Muscle of leg (tissue), 11 donors: Measurements from ENCODE around the gene ZFP36. TPM values are rescaled to one million over a fixed set of nuclear protein-coding genes. Genes with fewer than 3 reads are reported as not detected.
A peak's percentile ranks its signal among the peaks of the same experiment; 100 is the strongest.

Experiments
- DNase-seq: peaks from one replicate; pipeline ENCODE4 v3.0.0; 2013
- H3K27ac ChIP-seq: one replicate; pipeline ENCODE4 v1.5.1; 2013; ENCODE audit warnings: mild to moderate bottlenecking, low read length, control low read depth
- H3K27me3 ChIP-seq: one replicate; pipeline ENCODE4 v1.6.1; 2013; ENCODE audit warnings: low read length; ENCODE audit not compliant: control insufficient read depth, insufficient read depth
- H3K36me3 ChIP-seq: one replicate; pipeline ENCODE4 v1.6.1; 2013; ENCODE audit warnings: low read length; ENCODE audit not compliant: control insufficient read depth, insufficient read depth
- H3K4me1 ChIP-seq: one replicate; pipeline ENCODE4 v1.6.1; 2013; ENCODE audit warnings: low read length; ENCODE audit not compliant: control insufficient read depth, insufficient read depth
- H3K4me3 ChIP-seq: one replicate; pipeline ENCODE4 v1.5.1; 2013; ENCODE audit warnings: low read length, control low read depth
- H3K9me3 ChIP-seq: replicated peaks from 2 replicates; pipeline ENCODE4 v1.6.1; 2013; ENCODE audit warnings: low read depth, low read length; ENCODE audit not compliant: control insufficient read depth
- WGBS: methylation state at CpG from one replicate; pipeline ENCODE4 v1.1.5; 2013; ENCODE audit warnings: missing lambda C conversion rate; ENCODE audit not compliant: insufficient coverage; 5-methylcytosine and 5-hydroxymethylcytosine counted together
- polyA plus RNA-seq, 8 donors: library from polyadenylated mRNA; unstranded; fragments of 120-200 nt; gene quantifications; one replicate each; pipeline versions ENCODE4 v1.2.1 to v1.2.3, GENCODE V29; 2013; ENCODE audit warnings: inconsistent platforms in 1 of 8, low replicate concordance in 1 of 8; ENCODE audit not compliant: insufficient read length in 8 of 8, insufficient read depth in 1 of 8
- total RNA-seq: library from RNA; stranded (reverse); fragments of 120-200 nt; gene quantifications from one replicate; pipeline ENCODE4 v1.2.4, GENCODE V29; 2013

The ZFP36 gene
- total and polyA plus RNA-seq, 9 donors = 14.2 to 143 (median 57.9) TPM

DNA sequence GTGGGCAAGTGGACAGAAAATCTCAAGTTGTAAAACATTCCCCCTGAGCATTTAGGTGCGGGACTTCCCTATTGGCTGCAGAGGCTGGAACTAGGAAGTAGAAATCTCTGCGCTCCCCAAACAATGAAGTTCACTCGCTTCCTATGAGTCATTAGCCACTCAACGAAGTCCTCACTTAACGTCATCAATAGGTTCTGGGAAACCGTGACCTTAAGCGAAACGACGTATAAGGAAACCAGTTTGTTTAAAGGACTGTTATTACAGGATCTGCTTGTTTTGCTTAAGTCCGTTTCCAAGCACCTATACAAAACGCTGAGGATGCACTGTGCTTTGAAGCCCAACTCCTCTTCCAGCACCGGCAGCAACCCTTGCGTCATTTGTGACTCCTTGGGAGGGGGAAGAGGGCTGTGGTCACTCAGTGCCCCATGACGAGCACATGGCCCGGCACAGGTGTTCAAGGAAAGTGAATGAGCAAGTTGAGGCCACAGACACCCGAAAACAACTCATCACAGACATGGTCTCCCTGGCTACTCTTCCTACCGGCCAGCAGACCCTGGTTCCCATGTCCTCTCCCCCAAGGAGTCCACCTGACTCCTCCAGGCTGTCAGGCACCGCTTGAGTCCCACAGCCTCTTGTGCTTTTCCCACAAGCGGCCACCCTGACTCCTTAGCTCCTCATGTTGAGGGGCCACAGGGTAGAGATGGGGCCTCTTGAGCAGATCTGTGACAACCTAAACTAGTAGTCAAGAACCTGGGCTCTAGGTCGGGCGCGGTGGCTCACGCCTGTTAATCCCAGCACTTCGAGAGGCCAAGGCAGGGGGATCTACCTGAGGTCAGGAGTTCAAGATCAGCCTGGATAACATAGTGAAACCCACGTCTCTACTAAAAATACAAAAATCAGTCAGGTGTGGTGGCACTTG, 24.3 kb downstream of the ZFP36 start:
- Histone ChIP-seq H3K4me3 (no peak overlapping the region), H3K27me3 (no peaks in the 10 kb centered on the region), H3K27ac (peak overlapping the region; percentile 93), H3K4me1 (peaks cover 41% of the 10 kb centered on the region), H3K9me3 (no peaks in the 10 kb centered on the region), H3K36me3 (peaks cover 35% of the 10 kb centered on the region)
- 80% methylated on average over 9 of the region's 25 CpGs for WGBS
- DNase-seq = peak; percentile 76

DNA sequence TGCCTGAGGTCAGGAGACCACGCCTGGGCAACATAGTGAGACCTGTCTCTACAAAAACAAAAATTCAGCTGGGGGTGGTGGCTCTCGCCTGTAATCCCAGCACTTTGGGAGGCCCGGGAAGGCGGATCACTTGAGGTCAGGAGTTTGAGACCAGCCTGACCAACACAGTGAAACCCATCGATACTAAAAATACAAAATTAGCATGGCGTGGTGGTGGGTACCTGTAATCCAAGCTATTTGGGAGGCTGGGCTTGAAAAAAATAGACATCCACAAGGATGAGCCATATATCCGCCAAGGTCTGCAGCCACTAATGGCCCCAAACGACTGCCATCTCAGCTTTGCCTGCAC, 26.0 kb downstream of the ZFP36 start:
- H3K4me1 ChIP-seq = peaks cover 46% of the 10 kb centered on the region
- WGBS = 97% methylated on average over 5 of the region's 8 CpGs

DNA sequence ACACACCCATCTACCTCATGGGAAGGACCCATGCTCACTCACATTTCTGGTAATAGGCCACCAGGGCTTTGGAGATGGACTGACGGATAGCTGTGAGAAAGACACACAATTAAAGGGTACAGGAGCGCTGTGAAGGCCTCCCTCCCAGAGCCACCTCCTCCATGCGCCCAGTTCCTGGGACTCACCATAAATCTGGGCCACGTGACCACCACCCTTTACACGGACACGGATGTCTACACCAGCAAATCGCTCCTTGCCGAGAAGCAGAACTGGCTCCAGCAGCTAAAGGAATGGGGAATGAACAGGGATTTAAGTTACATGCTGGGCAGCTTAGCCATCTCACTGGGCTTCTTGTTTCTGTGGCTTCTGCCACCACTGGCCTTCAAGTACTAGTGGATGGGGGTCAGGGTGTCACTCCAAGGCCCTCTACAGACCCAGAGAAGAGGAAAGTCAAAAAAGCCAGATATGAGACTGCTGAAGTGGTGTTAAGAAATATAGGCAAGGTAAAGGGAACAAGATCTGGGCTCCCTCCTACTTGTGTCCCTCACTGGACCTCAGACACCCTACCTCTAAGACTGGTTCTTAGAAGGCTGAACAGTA, 26.9 kb downstream of the ZFP36 start:
- Histone ChIP-seq H3K4me3 (no peak overlapping the region), H3K27ac (no peak overlapping the region), H3K27me3 (no peaks in the 10 kb centered on the region), H3K36me3 (peaks cover 35% of the 10 kb centered on the region), H3K9me3 (no peaks in the 10 kb centered on the region), H3K4me1 (peaks cover 37% of the 10 kb centered on the region)
- 100% methylated on average over 2 of the region's 8 CpGs for WGBS
- no peak for DNase-seq

More for the DNA sequence above, 26.0 kb downstream of the ZFP36 start:
- no peak for DNase-seq
- Histone ChIP-seq H3K4me3 (no peak overlapping the region), H3K27me3 (no peaks in the 10 kb centered on the region), H3K27ac (no peak overlapping the region), H3K9me3 (no peaks in the 10 kb centered on the region), H3K36me3 (peaks cover 35% of the 10 kb centered on the region)

DNA sequence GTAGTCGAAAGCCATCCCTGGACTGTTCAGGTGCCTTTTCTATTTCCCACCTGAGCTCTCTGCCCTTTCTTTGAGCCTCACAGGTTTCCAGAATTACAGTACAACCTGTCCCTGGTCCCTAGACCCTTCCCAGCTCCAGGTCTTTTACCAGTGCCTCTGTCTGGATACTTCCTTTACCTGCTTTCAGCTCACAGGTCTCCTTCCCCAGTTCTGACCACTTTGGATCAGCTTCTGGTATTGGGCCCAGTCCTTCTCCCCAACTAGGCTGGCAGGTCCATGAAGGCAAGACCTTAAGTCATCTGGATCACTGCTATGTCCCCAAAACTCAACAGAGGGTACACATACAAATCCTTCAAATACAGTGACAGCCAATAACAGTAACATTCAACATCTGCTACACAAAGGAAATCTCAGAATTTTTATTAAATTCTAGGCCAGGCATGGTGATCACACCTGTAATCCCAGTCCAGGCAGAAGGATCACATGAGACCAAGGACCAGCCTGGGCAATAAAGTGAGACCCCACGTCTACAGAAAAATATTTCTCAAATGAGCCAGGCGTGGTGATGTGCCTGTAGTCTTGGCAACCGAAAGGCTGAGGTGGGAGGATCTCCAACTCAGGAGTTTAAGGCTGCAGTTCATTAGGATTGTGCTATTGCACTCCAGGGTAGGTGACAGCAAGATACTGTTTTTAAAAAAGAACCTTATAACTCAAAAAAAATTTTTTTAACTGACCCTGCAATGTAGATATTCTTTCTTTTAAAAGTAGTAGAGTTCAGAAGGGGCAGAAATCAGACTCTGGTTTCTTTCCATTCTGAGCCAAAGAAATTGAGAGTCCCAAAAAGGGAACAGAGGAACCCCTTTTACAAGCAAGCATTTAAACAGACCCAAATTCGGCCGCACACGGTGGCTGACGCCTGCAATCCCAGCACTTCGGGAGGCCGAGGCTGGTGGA, 27.8 kb downstream of the ZFP36 start:
- Histone ChIP-seq H3K4me3 (peak overlapping the region; percentile 86), H3K4me1 (peaks cover 30% of the 10 kb centered on the region), H3K27me3 (no peaks in the 10 kb centered on the region), H3K9me3 (no peaks in the 10 kb centered on the region), H3K27ac (peak overlapping the region; percentile 0), H3K36me3 (peaks cover 35% of the 10 kb centered on the region)
- 69% methylated on average over 7 of the region's 10 CpGs for WGBS
- no peak for DNase-seq

DNA sequence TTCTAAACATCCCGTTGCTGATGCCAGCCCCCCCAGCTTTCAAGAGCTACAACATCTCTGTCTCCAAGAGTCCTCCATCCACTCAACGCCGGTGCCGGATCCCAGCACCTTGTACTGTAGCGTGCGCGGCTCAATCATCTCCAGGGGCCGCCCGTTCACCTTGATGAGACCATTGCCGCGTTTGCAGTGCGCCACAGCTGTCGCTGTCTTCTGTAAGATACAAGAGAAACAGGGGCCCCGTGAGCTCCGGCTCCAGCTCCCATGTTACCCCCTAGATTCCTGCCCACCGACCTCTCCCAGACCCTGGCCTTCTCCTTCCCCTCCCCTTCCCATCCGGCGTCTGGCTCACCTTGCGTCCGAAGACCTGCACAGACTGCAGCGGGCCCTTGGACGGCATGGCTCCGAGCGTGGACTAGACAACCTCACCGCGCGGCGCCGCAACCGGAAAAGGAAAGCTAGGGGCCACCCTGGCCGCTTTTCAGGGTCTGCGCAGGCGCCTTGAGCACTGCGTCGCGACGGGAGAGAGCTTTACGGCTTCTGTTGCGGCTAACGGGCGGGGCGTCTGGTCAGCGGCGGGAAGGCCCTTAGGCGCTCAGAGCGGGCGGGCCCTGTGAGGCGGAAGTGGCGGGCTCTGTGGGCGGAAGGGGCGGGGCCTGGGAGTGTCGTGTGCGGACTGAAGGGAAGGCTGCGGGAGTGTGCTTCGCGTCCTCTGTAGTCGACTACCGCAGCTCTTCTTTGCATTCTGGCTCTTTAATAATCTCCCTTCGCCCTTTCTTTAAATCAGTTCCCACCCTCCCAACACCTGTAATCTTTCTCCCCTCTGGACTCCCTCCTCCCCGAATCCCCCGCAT, 29.1 kb downstream of the ZFP36 start, which contains the start of gene RPS16:
RPS16 (minus strand) TSS at position 451 of the 851 bp plus-strand sequence; CDS start at position 397, 54 bp downstream.
- Histone ChIP-seq H3K27ac (peak within 1 kb of the TSS; percentile 96), H3K9me3 (no peaks in the 10 kb centered on the region), H3K27me3 (no peaks in the 10 kb centered on the region), H3K4me3 (peak within 1 kb of the TSS; percentile 86), H3K36me3 (peaks cover 35% of the 10 kb centered on the region), H3K4me1 (peaks cover 30% of the 10 kb centered on the region)
- WGBS = under 1% methylated on average over 59 of the region's 61 CpGs
- DNase-seq = peak; percentile 99

DNA sequence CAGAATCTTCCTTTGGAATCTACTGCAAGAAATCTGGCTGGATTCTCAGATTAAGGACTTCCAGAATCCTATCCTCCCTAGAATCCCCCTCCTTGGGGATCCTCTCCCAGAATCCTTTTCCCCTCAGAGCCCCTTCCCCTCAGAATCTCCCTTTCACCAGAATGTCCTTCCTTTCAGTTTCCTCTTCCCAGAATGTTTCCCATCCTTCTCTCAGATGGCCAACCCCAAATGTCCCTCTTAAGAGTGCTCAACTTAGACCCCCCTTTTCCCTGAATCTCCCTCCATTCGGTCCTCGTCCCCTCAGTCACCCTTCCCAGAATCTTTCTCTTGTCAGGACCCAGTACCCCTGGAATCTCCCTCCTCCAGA, 29.7 kb downstream of the ZFP36 start:
- Histone ChIP-seq H3K36me3 (peaks cover 30% of the 10 kb centered on the region), H3K27ac (peak overlapping the region; percentile 96), H3K9me3 (no peaks in the 10 kb centered on the region), H3K4me3 (peak overlapping the region; percentile 45), H3K4me1 (peaks cover 25% of the 10 kb centered on the region), H3K27me3 (no peaks in the 10 kb centered on the region)
- WGBS = 6% methylated on average over 2 of the region's 2 CpGs
- DNase-seq = no peak

DNA sequence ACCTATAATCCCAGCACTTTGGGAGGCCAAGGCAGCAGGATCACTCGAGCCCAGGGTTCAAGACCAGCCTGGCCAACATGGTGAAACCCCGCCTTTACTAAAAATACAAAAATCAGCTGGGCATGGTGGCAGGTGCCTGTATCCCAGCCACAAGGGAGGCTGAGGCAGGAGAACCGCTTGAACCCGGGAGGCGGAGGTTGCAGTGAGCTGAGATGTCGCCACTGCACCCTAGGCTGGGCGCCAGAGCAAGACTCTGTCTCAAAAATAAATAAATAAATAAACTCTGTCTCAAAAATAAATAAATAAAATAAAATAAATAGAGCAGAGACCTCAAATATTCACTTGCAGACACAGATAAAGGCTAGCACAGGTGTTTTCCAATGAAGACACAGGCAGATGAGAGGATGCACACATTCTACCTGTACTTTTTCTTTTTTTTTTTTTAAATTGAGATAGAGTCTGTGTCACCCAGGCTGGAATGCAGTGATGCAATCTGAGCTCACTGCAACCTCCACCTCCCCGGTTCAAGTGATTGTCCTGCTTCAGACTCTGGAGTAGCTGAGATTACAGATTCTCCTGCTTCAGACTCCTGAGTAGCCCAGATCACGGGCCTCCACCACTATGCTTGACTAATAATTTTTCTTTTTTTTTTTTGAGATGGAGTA, 31.8 kb downstream of the ZFP36 start:
- no peak for DNase-seq
- Histone ChIP-seq H3K4me1 (peaks cover 25% of the 10 kb centered on the region), H3K36me3 (peaks cover 15% of the 10 kb centered on the region), H3K4me3 (no peak overlapping the region), H3K9me3 (no peaks in the 10 kb centered on the region), H3K27me3 (no peaks in the 10 kb centered on the region), H3K27ac (no peak overlapping the region)
- 72% methylated on average over 2 of the region's 9 CpGs for WGBS

DNA sequence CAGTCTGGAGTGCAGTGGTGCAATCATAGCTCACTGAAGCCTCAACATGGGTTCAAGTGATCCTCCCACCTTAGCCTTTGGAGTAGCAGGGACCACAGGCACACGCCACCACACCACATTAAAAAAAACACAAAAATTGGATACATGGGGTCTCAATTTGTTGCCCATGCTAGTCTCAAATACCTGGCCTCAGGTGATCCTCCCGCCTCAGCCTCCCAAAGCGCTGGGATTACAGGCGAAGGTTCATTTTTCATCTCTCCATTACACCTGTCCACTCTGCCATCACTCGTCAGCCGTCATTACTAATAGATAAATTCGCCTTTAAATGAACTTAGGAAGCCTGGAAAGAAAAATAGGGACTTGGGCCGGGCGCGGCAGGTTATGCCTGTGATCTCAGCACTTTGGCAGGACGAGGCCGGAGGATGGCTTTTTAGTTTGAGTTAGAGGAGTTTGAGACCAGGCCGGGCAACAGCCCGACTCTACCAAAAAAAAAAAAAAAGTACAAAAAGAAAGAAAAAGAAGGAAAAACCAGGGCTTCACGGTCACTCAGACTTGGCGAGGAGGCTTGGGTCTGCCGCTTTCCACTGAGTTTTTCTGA, 38.0 kb downstream of the ZFP36 start:
- peak overlapping the region; percentile 98 for H3K4me3 ChIP-seq
- peak overlapping the region; percentile 97 for H3K27ac ChIP-seq
- H3K9me3 ChIP-seq = no peaks in the 10 kb centered on the region
- no peaks in the 10 kb centered on the region for H3K27me3 ChIP-seq
- 0% methylated on average over 2 of the region's 17 CpGs for WGBS
- H3K4me1 ChIP-seq = peaks cover 16% of the 10 kb centered on the region
- peak; percentile 56 for DNase-seq
- H3K36me3 ChIP-seq = peaks cover 22% of the 10 kb centered on the region
